Fibroblast of lung (primary cell): ENCODE results near the gene DDX31. TPM values are rescaled to one million over a fixed set of nuclear protein-coding genes. Genes with fewer than 3 reads are reported as not detected.

ENCODE experiments used
- DNase-seq, 2 donors: peaks; one replicate each; pipeline versions ENCODE4 v3.0.0 to v3.0.0-alpha.2; 2010; ENCODE audit warnings: low read depth in 2 of 2
- H2AFZ ChIP-seq: 2 replicates; pipeline ENCODE4 v1.5.1; 2012; ENCODE audit warnings: low read length, control low read depth, inconsistent platforms
- H3K27ac ChIP-seq: 2 replicates; pipeline ENCODE4 v1.5.1; 2011; ENCODE audit warnings: low read length, control low read depth; ENCODE audit not compliant: insufficient read depth
- H3K27me3 ChIP-seq: 2 replicates; pipeline ENCODE4 v1.5.1; 2011; ENCODE audit warnings: mild to moderate bottlenecking, low read length; ENCODE audit not compliant: control insufficient read depth, insufficient read depth
- H3K36me3 ChIP-seq: 2 replicates; pipeline ENCODE4 v1.5.1; 2011; ENCODE audit warnings: low read length; ENCODE audit not compliant: control insufficient read depth, insufficient read depth
- H3K4me1 ChIP-seq: 2 replicates; pipeline ENCODE4 v1.5.1; 2011; ENCODE audit warnings: low read length; ENCODE audit not compliant: control insufficient read depth, insufficient read depth; ENCODE audit errors: extremely low read depth
- H3K4me2 ChIP-seq: 2 replicates; pipeline ENCODE4 v1.5.1; 2011; ENCODE audit warnings: low read length, control low read depth; ENCODE audit not compliant: insufficient read depth; ENCODE audit errors: extremely low read depth
- H3K4me3 ChIP-seq, 4 experiments: fragments of 200-600 bp in 1 of 4; sonication (generic) in 1 of 4; replicated peaks in 1 of 4; 2 replicates each; pipeline ENCODE4 v1.5.1; 2011 to 2016; ENCODE audit warnings: low read length in 4 of 4, low read depth in 3 of 4, mild to moderate bottlenecking in 3 of 4, control low read depth in 2 of 4, inconsistent platforms in 1 of 4, mixed read lengths in 1 of 4; ENCODE audit not compliant: insufficient read depth in 1 of 4; ENCODE audit errors: control extremely low read depth in 1 of 4
- H3K79me2 ChIP-seq: 2 replicates; pipeline ENCODE4 v1.5.1; 2012; ENCODE audit warnings: mild to moderate bottlenecking, low read length, inconsistent platforms; ENCODE audit not compliant: control insufficient read depth, insufficient read depth
- H3K9ac ChIP-seq: 2 replicates; pipeline ENCODE4 v1.5.1; 2011; ENCODE audit warnings: mild to moderate bottlenecking, low read length, control low read depth; ENCODE audit not compliant: insufficient read depth
- H3K9me3 ChIP-seq: 2 replicates; pipeline ENCODE4 v1.5.1; 2012; ENCODE audit warnings: low read depth, low read length; ENCODE audit not compliant: control insufficient read depth, insufficient read depth
- H4K20me1 ChIP-seq: 2 replicates; pipeline ENCODE4 v1.5.1; 2011; ENCODE audit warnings: low read length; ENCODE audit not compliant: control insufficient read depth, insufficient read depth; ENCODE audit errors: extremely low read depth
- EZH2 ChIP-seq: IDR thresholded peaks from 2 replicates; pipeline ENCODE4 v1.5.1; 2012; ENCODE audit warnings: low read length, control low read depth, mild to moderate bottlenecking; ENCODE audit errors: missing control alignments
- polyA plus RNA-seq, 2 donors: library from polyadenylated mRNA; depleted of rRNA in 1 of 2; stranded (reverse) in 1 of 2; unstranded in 1 of 2; fragments of >200 nt; gene quantifications; 2 replicates each; pipeline ENCODE4 v1.2.1, GENCODE V29; 2011 to 2012; ENCODE audit warnings: missing spikeins in 1 of 2
- total RNA-seq: library from RNA; depleted of rRNA; stranded (reverse); fragments of >200 nt; gene quantifications from 2 replicates; pipeline ENCODE4 v1.2.1, GENCODE V29; 2014
- TF ChIP-seq, protein P1 (sequence below), 2 donors: IDR thresholded peaks in 1 of 2; conservative IDR thresholded peaks in 1 of 2; 1 replicate in 1 of 2; 2 replicates in 1 of 2; pipeline ENCODE4 v1.5.1; 2011 to 2012; ENCODE audit warnings: low read length in 2 of 2, control low read depth in 1 of 2, inconsistent platforms in 1 of 2, low read depth in 1 of 2, mild to moderate bottlenecking in 1 of 2

Gene DDX31
- total and polyA plus RNA-seq, 2 donors (not counting 1 experiment from before 2014, with no cell fraction given): 10.1 to 10.8 TPM

GRCh38 chr9:132546148-132547051 lies 123.4 kb downstream of the DDX31 start:
- H4K20me1 ChIP-seq: no peaks in the 10 kb centered on the region
- no peaks in the 10 kb centered on the region for H3K79me2 ChIP-seq
- no peak overlapping the region for H2AFZ ChIP-seq
- DNase-seq: peak; percentile 25 to 26
- no peak overlapping the region for H3K9ac ChIP-seq
- TF ChIP-seq, protein P1, sequence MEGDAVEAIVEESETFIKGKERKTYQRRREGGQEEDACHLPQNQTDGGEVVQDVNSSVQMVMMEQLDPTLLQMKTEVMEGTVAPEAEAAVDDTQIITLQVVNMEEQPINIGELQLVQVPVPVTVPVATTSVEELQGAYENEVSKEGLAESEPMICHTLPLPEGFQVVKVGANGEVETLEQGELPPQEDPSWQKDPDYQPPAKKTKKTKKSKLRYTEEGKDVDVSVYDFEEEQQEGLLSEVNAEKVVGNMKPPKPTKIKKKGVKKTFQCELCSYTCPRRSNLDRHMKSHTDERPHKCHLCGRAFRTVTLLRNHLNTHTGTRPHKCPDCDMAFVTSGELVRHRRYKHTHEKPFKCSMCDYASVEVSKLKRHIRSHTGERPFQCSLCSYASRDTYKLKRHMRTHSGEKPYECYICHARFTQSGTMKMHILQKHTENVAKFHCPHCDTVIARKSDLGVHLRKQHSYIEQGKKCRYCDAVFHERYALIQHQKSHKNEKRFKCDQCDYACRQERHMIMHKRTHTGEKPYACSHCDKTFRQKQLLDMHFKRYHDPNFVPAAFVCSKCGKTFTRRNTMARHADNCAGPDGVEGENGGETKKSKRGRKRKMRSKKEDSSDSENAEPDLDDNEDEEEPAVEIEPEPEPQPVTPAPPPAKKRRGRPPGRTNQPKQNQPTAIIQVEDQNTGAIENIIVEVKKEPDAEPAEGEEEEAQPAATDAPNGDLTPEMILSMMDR (conservative IDR thresholded peaks at IDR 0.05 in 1 of 2, IDR thresholded peaks at IDR 0.05 in 1 of 2; ENCODE audit: low read depth in 1 of 2, low read length in 2 of 2): peak; percentile 26 to 33
- no peak for TF ChIP-seq EZH2
- no peaks in the 10 kb centered on the region for H3K27me3 ChIP-seq
- no peak overlapping the region for H3K27ac ChIP-seq
- H3K4me2 ChIP-seq: no peak overlapping the region
- H3K4me1 ChIP-seq: peaks cover 2% of the 10 kb centered on the region
- H3K36me3 ChIP-seq: no peaks in the 10 kb centered on the region
- peak overlapping the region in 1 of 4 experiments; percentile 13 for H3K4me3 ChIP-seq
- no peaks in the 10 kb centered on the region for H3K9me3 ChIP-seq

DNA sequence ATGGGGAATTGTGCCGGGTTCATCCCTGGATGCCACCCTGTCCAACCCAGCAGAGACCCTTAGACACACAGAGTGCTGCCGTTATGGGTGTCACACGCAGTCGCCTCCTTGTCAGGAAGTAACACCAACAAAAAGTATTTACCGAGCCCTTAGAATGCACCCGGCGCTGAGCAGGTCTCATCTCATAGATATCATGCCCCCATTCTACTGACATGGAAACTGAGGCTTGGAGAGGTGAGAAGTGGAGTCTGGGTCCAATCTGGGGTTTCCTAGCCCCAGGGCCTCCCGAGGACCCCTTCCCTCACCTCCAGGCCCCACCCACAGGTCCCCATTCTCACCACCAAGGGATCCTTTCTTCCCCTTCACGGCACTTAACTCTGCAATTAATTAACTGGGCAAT lies 124.2 kb downstream of the DDX31 start:
- Histone ChIP-seq H3K9me3 (no peaks in the 10 kb centered on the region), H3K36me3 (no peaks in the 10 kb centered on the region), H2AFZ (no peak overlapping the region), H4K20me1 (no peaks in the 10 kb centered on the region), H3K79me2 (no peaks in the 10 kb centered on the region), H3K4me1 (peaks cover 2% of the 10 kb centered on the region), H3K27ac (no peak overlapping the region), H3K4me3 (no peak overlapping the region), H3K27me3 (no peaks in the 10 kb centered on the region), H3K9ac (no peak overlapping the region), H3K4me2 (no peak overlapping the region)
- TF ChIP-seq, protein P1 (conservative IDR thresholded peaks at IDR 0.05 in 1 of 2, IDR thresholded peaks at IDR 0.05 in 1 of 2; ENCODE audit: low read depth in 1 of 2, low read length in 2 of 2): no peak
- TF ChIP-seq EZH2: no peak
- no peak for DNase-seq

DNA sequence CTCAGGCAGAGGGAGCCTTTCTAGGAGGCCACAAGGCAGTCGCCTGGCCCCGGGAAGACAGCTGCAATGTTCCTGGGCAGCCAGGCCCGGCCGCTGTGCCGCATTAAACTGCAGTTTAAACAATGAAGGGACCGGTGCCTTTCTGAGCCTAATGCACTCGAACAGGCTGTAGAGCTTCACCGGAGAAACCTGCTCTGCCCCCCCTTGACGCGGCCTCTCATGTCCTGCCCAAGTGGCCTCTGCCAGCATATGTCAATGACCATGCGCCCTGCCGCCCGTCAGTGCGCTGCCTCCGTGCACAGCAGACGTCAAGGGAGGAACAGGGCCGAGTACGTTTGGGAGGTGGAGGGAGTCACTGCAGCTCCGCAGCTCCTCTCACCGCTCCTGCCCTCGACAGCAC lies 125.8 kb downstream of the DDX31 start:
- H3K27me3 ChIP-seq: no peaks in the 10 kb centered on the region
- H3K4me1 ChIP-seq: peaks cover 2% of the 10 kb centered on the region
- DNase-seq: no peak
- no peaks in the 10 kb centered on the region for H4K20me1 ChIP-seq
- H3K79me2 ChIP-seq: no peaks in the 10 kb centered on the region
- no peak for TF ChIP-seq EZH2
- TF ChIP-seq, protein P1 (conservative IDR thresholded peaks at IDR 0.05 in 1 of 2, IDR thresholded peaks at IDR 0.05 in 1 of 2; ENCODE audit: low read depth in 1 of 2, low read length in 2 of 2): no peak
- H3K9ac ChIP-seq: no peak overlapping the region
- no peaks in the 10 kb centered on the region for H3K9me3 ChIP-seq
- H2AFZ ChIP-seq: no peak overlapping the region
- H3K4me2 ChIP-seq: no peak overlapping the region
- no peak overlapping the region for H3K27ac ChIP-seq
- H3K36me3 ChIP-seq: no peaks in the 10 kb centered on the region
- no peak overlapping the region for H3K4me3 ChIP-seq
